GM18870 (cell line): Measurements from ENCODE around the gene C11orf91.
"Not testable (repeated sequence)": the region's sequence is repeated elsewhere in the genome, so short reads cannot be mapped to it uniquely, and the experiment has no call there.

Source experiments
- ATAC-seq: cut with Tn5 transposase; IDR thresholded peaks from one replicate; pipeline ENCODE4 v1.9.1; 2021; ENCODE audit warnings: moderate library complexity; ENCODE audit not compliant: unreplicated experiment

The C11orf91 gene

GRCh38 chr11:33670250-33671011 is 30.2 kb downstream of the C11orf91 start:
- ATAC-seq = no peak

- ATAC-seq = no peak
Measured at GRCh38 chr11:33669598-33670249, 30.9 kb downstream of the C11orf91 start.

GRCh38 chr11:33668951-33669596 is 31.6 kb downstream of the C11orf91 start:
- no peak for ATAC-seq

GRCh38 chr11:33668468-33668825 is 32.2 kb downstream of the C11orf91 start:
- ATAC-seq = no peak

DNA sequence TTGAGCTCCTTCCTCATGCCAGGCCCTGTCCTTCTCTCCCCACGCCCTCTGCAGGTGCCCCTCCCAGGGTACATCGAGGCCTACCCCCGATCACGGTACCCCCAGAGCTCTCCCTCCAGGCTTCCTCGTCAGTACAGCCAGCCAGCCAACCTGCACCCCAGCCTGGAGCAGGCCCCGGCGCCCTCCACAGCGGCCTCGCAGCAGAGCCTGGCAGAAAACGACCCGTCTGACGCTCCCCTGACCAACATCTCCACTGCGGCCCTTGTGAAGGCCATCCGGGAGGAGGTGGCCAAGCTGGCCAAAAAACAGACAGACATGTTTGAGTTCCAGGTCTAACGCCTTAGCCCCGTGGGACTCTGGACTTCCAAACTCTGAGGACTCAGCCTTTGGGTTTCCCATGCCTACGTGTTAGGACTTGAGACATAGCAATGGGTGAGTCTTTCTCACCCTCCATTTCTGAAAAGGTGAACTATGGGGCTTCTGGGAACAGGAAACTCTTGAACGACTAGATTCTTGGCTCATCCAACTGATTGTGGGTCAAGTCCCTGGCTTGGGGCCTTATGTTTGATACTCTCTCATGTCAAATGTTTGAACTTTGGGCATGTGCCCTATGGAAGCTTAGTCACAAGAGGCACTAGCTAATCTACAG is 32.7 kb downstream of the C11orf91 start:
- no peak for ATAC-seq

DNA sequence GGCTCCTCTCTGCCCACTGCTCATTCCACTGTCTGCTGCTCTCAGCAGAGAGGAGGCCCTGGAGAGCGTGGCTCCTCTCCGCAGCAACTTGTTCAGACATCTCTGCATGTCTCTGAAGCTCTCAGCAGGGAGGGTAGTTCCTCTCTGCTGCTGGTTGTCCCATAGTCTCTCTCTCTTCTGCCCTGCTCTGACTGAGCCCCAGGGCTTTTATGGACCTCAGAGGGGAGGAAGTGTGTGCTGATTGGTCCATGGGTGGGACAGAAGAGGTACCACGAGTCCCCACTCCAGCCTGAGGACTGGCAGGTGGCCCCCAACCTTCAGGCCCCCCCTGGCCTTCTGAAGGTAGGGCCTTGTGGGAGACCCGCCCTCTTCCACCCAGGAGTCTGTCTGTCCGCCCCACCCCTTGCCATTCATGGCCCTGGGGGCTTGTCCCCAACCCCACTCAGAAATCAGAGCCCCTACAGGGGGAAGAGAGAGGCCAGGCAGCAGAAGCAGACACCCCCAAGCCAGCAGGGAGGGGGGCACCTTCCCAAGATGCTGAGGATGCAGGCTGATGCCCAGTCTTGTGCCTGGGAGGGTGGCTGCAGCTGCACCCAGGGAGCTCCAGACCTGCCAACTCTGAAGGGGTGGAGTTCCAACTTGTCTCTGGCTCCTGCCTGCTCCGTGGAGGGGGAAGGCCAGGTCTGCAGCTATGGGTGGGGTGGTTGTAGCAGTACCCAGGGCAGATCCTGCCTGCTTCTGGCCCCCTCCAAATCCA is 35.1 kb downstream of the C11orf91 start:
- ATAC-seq = no peak

DNA sequence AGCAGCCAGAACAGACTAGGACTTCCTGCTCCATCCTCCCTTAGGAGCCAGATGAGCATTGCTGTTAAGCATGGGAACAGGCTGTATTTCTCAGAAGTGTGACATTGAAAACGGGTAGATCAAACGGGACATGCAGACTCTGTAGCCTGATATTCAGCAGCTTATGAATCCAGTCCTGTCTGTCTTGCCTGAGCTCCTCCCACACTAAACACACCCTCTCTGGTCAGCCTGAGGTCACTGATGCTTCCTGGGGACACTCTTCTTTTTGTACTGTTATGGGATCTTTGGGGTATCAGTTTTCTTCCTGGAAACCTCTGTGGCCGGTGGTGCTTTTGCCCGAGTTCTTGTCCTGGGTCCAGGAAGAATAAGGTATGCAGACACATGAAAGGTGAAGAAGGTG is 35.8 kb downstream of the C11orf91 start:
- ATAC-seq = no peak

- no peak for ATAC-seq
Measured at GRCh38 chr11:33664166-33664565, 36.5 kb downstream of the C11orf91 start.

DNA sequence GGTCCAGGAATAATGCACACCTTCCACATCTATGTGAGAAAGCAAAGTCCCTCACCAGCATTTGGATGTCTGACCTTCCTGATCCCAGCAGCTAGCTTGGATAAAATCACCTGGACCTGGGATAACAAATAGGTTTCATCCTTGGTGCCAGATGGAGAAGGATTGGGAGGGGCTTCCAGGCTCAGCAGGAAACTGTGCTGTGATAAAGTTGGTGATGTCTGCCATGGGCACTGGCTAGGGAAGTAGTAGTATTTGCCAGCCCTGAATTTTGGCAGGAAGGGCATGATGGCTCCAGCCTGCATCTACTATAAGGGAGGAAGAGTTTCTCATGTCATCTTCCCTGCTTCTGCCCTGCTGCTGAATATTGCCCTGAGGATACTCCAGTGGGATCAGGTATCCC is 37.5 kb downstream of the C11orf91 start:
- no peak for ATAC-seq

- ATAC-seq = not testable (repeated sequence)
Measured at GRCh38 chr11:33661526-33661925, 39.1 kb downstream of the C11orf91 start.

- no peak for ATAC-seq
Measured at GRCh38 chr11:33660962-33661361, 39.7 kb downstream of the C11orf91 start.

- no peak for ATAC-seq
Measured at GRCh38 chr11:33659370-33660139, 41.1 kb downstream of the C11orf91 start.

DNA sequence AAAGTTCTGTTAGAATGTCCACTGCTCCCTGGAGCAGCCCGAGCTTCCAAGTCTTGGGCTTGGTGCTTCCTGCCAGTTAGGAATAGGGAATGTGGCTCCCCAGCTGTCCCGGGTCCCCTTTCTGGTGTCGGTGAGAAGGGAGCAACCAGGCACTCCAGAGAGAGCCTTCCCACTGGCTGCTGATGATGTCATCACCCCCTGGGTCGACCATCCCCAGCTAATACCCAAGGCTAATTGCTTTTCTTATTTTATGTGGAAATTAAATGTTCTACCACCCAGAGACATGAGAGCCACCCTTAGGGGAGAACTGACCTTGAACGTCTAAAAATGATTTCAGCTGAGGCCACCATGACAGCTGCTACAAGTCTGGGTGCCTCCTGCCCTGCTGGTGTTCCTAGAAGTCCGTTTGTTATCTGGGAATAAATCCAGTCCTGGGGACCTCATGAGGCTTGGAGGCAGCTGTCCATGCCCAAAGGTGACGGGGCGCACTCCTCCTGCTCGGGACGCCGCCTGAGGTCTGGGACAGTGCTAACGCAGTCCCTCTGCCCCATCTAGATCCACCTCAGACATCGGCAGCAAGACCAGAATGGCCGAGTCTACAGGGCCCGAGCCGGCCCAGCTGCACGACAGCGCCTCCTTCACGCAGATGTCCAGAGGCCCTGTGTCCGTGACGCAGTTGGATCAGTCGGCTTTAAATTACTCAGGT is 42.3 kb downstream of the C11orf91 start:
- no peak for ATAC-seq

DNA sequence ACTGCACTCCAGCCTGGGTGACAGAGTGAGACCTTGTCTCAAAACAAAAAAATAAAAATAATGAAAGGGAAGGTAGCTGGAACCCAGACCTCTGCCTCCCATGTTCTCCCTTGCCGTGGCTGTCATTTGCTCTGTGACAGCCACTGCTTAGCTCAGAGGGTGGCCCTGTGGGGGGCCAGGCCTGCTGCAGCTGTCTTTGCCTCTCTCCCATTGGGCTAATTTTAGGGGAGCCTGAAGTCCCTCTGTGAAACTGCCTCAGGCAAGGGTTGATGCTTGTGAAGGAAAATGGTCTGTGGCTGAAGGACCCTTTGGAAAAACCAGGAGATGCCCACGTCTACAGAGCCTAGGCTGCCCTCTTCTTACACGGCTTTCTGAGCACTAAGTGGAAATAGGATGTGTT is 42.9 kb downstream of the C11orf91 start:
- no peak for ATAC-seq

DNA sequence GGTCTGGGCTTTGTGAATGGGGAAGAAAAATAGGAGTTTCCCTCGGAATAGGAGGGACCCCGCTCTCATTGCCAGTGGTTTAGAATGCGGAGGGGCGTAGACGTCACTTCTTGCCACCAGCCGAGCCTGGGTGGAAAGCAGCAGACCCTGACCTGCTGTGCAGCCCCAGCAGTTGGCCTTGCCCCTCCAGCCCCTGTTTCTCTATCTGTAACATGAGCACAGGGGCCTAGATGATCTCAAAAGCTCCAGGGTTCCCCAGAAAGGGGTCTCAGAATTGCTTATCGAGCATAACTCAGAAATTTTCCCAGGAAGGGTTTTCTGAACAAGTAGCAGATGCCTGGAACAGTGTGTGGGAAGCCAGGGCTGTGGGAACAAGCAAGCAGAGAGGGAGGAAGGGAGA is 43.9 kb downstream of the C11orf91 start:
- no peak for ATAC-seq

GRCh38 chr11:33655842-33656600 is 44.6 kb downstream of the C11orf91 start:
- ATAC-seq = peak; percentile 75

DNA sequence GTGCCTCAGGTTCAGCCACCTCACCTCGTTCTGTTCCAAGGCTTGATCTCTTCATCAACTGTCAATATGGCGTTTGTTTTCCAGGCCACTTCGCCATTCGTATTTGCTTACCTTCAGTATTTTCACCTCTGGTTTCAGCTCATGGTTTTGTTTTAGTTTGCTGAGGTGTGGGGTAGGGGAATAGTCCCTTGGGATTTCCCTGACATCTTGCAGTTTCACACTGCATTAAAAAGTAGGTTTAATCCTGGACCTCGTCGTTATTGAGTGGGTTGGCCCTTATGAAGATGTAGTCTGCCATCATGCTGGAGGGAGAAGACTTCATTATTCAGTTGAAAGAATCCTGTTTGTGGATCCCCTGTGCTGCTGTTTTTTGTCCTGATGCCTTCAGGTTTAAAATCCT is 46.0 kb downstream of the C11orf91 start:
- no peak for ATAC-seq

GRCh38 chr11:33652930-33653329 is 47.7 kb downstream of the C11orf91 start:
- no peak for ATAC-seq

- ATAC-seq = no peak
Measured at GRCh38 chr11:33652431-33652830, 48.2 kb downstream of the C11orf91 start.
